Anterior cingulate cortex (tissue), 58 donors: Measurements from ENCODE around the gene AGAP1.

Source experiments
- DNase-seq, 58 donors: peaks; one replicate each; lab custom pipeline; 2025; lab: John Stamatoyannopoulos, UW

Gene AGAP1

DNA sequence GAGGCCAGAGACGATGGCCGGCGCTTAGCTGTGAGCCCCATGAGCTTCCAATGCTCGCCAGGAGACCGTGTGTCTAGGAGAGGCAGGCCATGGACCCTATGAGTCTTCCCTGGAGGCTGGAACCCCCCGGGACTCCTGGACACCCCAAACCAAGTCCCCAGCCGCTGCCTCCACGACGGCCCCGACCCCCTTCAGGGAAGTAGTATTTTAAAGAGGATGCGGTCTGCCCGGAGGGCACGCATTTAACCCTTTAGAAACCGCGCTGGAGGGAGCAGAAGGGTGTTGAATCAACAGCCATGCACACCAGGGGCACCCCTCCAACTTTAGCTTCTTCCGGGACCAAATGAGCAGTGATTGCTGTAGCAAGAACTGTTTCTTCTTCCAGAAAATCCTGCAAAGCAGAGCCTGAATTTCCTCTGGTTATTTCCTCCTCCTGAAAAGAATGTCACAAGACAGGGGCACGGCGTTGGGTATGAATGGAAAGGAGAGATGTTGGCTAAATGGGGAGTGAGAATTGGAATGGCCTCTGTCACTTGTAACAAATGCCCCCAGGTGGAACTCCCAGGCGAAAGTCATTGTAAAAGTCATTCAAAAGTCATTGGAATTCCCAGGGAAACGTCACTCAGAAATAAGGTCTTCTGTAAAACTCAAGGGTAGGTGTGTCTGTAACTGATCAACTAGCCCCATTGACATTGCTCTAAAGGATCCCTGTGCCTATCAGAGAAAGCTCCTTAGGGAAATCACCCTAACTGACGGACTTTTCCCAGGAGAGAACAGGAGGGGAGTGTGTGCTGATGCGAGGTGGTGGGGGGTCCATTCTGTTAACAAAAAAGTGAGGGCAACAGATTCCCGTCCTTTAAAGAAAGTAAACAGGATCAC, 680.1 kb downstream of the AGAP1 start:
- no peak for DNase-seq

DNA sequence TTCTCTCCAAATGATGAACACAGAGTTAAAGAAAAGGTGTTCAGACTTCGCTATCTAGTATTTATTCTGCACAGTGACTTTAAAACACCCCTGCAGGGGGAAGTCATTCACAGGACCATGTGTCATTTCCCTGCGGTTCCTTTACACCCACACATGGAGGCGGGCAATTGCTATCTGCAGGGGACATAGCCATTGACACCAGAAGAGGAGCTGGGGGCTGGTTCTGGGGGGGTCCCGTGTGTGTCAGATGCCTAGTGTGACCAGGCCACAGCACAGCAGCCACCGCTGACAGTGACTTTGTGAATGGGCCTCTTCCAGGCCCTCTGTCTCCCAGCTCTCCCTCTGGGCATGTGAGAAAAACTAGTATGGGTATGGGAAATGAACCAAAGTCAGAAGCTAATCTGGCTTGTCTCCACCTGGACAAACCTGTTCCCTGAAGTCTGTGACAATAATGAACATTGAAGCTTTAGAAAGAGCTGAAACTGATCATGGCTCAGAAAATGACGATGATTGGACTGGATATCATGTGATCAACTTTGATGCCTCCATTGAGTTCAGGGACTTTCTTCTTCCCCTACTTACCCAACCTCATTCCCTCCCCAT, 681.8 kb downstream of the AGAP1 start:
- DNase-seq = no peak

DNA sequence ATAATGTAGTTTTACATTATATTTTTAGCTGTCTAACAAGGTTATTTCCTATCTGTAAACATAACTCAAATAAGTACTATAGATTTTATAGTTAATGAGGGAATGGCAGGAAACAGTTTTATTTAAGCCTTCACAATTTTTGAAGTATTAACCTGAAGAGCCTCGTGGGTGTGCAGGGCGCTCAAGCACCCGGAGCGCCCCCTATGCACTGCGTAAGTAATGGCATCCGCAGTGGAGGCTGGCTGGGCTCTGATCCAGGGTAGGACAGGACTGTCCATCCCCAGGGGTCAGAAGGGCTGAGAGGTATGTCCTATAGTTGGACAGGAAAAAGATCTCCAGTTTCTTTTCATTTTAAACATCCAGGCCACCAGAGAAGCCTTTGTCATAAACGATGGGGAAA, 682.6 kb downstream of the AGAP1 start:
- DNase-seq = no peak

DNA sequence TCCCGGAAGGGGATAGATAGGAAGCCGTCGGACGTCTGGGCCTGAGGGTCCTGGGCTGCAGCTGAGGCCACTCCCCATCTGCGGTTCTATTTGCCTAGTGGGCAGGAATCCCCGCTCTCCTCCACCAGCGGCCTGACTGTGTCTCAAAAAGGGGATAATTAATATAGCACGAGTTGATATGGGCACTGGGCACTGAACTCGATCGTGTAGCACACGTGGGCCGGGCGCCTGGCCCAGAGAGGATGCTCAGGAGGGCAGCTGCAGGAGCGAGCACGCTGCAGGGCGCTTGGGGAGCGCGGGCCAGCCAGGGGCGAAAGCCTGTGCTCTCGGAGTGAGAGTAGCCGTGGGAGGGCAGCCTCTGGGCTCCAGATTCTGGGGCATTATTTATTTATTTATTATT, 683.1 kb downstream of the AGAP1 start:
- no peak for DNase-seq

DNA sequence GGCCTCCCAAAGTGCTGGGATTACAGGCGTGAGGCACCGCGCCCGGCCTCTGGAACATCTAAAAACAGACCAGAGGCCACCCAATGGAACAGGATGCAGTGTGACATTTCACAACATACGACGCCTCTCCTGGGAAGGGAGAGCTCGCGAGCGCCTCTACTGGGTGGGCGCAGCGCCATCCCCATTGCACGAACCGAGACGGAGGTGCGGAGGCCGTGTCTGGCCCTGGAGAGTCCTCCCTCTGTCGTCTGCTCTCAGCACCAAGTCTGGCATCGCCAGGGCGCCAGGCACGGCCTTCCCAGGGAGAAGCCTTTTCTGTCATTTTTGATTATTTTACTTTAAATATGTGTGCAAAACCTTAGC, 683.7 kb downstream of the AGAP1 start:
- DNase-seq = no peak

DNA sequence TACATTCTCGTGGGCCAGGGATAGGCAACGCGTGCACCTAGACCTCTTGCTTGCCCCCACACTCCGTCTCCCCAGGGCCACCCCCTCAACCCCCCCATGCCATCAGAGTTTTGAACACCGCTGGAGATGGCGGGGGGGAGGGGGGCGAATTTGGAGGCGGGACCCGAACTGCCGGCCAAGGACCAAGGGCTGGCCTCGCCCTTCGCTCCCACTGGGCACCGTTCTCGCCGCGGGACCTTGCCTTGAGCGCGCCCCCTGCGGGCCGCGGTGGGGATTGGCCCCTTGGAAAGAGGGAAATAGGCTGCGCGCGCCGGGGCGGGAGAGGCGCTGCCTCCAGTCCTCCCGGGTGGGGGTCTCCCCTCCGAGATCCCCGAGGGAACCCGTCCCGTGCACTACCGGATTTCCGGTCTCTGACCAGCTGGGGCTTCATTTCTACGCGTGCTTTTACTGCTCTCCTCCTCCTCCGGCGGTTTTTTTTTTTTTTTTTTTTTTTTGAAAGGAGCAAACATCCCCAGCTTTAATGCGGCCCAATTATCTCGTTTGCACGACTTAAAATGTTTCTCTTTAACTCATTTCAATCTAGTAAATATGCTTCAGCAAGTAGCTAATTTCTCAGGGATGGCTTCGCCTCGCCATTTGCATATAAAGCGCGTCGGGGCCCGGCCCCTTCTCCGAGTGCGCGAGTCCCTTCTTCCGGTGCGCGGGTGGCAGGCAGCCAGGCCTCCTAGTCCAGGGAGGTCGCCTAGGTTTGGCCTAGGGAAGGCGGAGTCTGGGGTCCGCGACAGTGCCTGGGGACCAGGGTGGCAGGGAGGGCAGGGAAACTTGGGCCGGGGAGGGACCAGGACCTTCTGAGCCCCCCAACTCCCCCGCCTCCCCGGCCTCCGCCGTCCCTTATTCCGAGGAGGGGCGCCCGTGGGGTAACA, 684.4 kb downstream of the AGAP1 start:
- peak in 11 of 58 donors; percentile 6 to 46 (median 16) for DNase-seq

DNA sequence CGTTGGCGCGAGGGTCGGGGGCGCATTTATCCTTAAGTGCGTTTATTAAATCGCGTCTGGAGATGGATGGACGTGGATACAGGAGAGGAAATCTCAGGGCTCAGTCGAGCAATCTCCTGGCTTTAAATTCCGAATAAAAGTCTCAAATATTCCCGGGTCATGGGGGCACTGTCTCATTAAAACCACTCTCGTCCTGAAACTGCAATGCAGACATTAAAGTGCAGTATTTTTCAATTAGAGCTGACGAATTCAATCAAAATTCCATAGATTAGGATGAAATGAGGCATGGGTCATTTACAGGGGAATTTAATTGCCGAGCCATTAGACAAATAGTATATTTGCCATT, 685.0 kb downstream of the AGAP1 start:
- DNase-seq = no peak

DNA sequence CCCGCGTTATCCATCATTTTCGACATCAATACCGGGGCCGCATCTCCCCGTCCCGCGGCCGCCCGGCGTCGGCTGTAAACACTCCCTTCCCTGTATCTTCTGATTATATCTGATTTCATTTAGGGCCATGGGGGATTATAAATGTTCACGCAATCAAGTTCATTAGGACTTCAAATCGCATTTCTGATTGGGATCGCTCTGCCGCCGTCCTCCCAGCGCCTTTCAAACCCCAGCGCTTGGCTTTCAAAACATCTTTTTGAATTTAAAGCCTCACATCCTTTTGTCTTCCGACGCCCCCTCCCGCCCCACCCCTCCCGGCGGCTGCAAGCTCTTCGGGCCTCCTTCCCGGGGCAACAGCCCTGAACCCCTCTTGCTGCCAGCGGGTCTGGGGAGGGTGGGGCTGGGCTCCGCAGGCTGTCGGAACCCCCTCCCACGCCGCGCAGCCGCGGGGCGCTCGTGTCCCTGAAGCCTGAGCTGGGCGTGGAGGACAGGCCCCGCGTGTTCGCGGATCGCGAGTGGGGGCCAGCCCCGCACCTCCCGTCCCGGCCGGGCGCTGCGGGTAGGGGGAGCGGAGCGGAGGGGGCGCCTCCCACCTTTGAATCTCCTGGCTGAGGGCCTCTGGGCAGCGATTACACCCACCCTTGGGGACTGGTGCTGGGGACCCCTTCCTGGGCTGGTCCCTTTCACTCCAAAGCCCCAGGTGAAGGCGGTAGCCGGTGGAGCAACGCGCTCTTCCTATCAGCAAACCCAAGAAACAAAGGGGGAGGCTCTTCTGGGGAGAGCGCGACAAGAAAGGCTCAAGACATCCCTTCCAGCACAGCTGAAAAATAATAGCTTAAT, 685.6 kb downstream of the AGAP1 start:
- no peak for DNase-seq

DNA sequence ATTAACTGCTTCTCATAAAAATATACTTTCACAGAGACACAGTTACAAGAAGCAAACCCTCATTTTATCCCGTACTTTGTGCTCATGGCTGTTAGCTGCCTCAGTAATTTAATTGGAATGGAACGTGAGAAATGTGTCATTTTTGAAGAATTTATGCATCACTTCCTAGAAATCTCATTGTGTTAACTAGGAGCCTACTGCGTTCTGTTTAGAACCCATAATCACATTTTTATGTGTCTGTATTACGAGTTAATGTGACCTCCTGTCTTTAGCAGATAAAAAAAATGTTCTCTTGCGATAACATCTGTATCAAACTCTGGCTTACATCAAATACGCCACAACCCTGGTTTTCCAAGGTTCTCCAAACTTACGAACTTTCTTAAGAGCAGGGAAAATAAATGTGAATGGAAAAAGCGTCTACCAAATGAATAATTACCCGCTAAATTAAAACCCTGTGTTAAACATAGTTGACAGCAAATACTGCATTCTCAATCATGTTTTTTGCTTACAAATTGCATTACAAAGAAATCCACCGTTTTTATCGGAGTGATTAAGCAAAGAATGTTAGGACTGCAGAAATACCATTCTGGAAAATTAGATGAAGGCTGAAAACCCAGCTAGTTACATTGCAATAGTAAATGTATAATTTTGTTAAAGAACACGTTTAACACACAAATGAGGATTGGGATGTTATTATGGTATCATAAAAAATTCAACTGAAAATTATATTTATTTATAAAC, 686.4 kb downstream of the AGAP1 start:
- DNase-seq = no peak

DNA sequence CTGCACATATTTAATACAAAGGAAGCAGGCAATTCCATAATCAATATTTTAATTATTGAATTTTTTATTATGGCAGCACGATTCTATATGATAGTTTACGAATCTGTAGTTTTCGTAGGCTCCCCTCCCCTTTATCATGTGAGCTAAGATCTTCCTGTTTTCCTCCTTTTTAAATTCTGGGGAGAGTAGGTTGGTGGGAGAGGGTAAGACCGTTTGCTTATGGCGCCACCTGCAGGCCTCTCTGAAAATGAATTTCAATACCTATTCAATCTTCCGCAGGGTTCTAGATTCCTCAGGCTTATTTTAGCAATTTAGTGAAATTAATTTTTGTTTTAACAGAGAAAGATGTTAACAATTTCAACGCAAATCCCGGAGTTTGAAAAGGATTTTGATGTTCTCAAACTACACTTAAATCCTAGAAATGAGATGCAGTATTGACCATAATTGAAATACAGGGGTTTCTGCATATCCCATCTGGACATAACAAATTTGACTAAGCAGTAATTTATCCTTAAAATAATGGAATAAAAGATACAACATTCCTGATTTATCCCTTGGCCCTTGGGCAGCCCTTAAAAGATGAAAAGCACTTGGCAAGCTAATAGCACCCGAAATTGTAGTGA, 687.1 kb downstream of the AGAP1 start:
- peak in 5 of 58 donors; percentile 7 to 37 (median 11) for DNase-seq
